Type B pancreatic cell (in vitro differentiated cells): ENCODE results near the gene ACOT6. TPM values are rescaled to one million over a fixed set of nuclear protein-coding genes. Genes with fewer than 3 reads are reported as not detected.
"Not testable (repeated sequence)": the region's sequence is repeated elsewhere in the genome, so short reads cannot be mapped to it uniquely, and the experiment has no call there.

Source experiments
- DNase-seq: peaks from one replicate; pipeline ENCODE4 v3.0.0; 2021; ENCODE audit warnings: mixed read lengths; ENCODE audit not compliant: unreplicated experiment; ENCODE audit errors: extremely low spot score
- H3K27ac Mint-ChIP-seq: 2 replicates; pipeline ENCODE4 v1.8.0; 2021; ENCODE audit warnings: mild to moderate bottlenecking, mixed read lengths
- H3K27me3 Mint-ChIP-seq: 2 replicates; pipeline ENCODE4 v1.8.0; 2021; ENCODE audit warnings: mixed read lengths
- H3K36me3 Mint-ChIP-seq: 2 replicates; pipeline ENCODE4 v1.8.0; 2021; ENCODE audit warnings: mixed read lengths
- H3K4me1 Mint-ChIP-seq: one replicate; pipeline ENCODE4 v1.8.0; 2021; ENCODE audit warnings: mixed read lengths; ENCODE audit not compliant: unreplicated experiment
- H3K4me3 Mint-ChIP-seq: 2 replicates; pipeline ENCODE4 v1.8.0; 2021; ENCODE audit warnings: mild to moderate bottlenecking, mixed read lengths
- H3K9me3 Mint-ChIP-seq: 2 replicates; pipeline ENCODE4 v1.8.0; 2021; ENCODE audit warnings: mixed read lengths
- CTCF ChIP-seq: fragments of 200-600 bp; sonication (generic); conservative IDR thresholded peaks from 2 replicates; pipeline ENCODE4 v1.5.0; 2021; ENCODE audit warnings: antibody characterized with exemption, mild to moderate bottlenecking
- total RNA-seq: library from RNA; stranded (reverse); gene quantifications from 2 replicates; pipeline ENCODE4 v1.2.1, GENCODE V29; 2021; ENCODE audit warnings: low replicate concordance

The ACOT6 gene
- total RNA-seq, 1 donor from 2014 or later: not detected

- Mint-ChIP-seq H3K27me3 (peaks cover 10% of the 10 kb centered on the region), H3K27ac (peak overlapping the region; percentile 92), H3K9me3 (no peaks in the 10 kb centered on the region), H3K36me3 (no peaks in the 10 kb centered on the region), H3K4me1 (peaks cover 14% of the 10 kb centered on the region), H3K4me3 (peak overlapping the region; percentile 50)
- DNase-seq: no peak
- TF ChIP-seq CTCF: no peak
Observed at GRCh38 chr14:73630009-73630780, 17.9 kb downstream of the ACOT6 start.

- H3K4me3 Mint-ChIP-seq: peak overlapping the region; percentile 70
- no peak for DNase-seq
Observed at GRCh38 chr14:73633116-73634010, 21.0 kb downstream of the ACOT6 start.

GRCh38 chr14:73634011-73634833 lies 21.9 kb downstream of the ACOT6 start:
- TF ChIP-seq CTCF: no peak
- H3K36me3 Mint-ChIP-seq: no peaks in the 10 kb centered on the region
- H3K4me3 Mint-ChIP-seq: peak overlapping the region; percentile 70
- peaks cover 12% of the 10 kb centered on the region for H3K4me1 Mint-ChIP-seq
- peaks cover 22% of the 10 kb centered on the region for H3K27me3 Mint-ChIP-seq
- DNase-seq: peak; percentile 70
- no peak overlapping the region for H3K27ac Mint-ChIP-seq
- no peaks in the 10 kb centered on the region for H3K9me3 Mint-ChIP-seq

More at GRCh38 chr14:73633116-73634010, 21.0 kb downstream of the ACOT6 start:
- peaks cover 14% of the 10 kb centered on the region for H3K4me1 Mint-ChIP-seq
- TF ChIP-seq CTCF: peak; percentile 96
- H3K27ac Mint-ChIP-seq: peak overlapping the region; percentile 72
- H3K9me3 Mint-ChIP-seq: no peaks in the 10 kb centered on the region
- H3K27me3 Mint-ChIP-seq: peaks cover 20% of the 10 kb centered on the region
- no peaks in the 10 kb centered on the region for H3K36me3 Mint-ChIP-seq

GRCh38 chr14:73636355-73636754 lies 24.0 kb downstream of the ACOT6 start:
- not testable (repeated sequence) for H3K36me3 Mint-ChIP-seq, DNase-seq, H3K4me1 Mint-ChIP-seq, H3K9me3 Mint-ChIP-seq, H3K4me3 Mint-ChIP-seq, H3K27ac Mint-ChIP-seq
- H3K27me3 Mint-ChIP-seq: peaks cover 23% of the 10 kb centered on the region

GRCh38 chr14:73637830-73638229 lies 25.5 kb downstream of the ACOT6 start:
- no peak for TF ChIP-seq CTCF

More at GRCh38 chr14:73637830-73638229, 25.5 kb downstream of the ACOT6 start:
- Mint-ChIP-seq H3K4me1 (peaks cover 5% of the 10 kb centered on the region), H3K27me3 (peaks cover 23% of the 10 kb centered on the region), H3K36me3 (no peaks in the 10 kb centered on the region), H3K27ac (no peak overlapping the region), H3K4me3 (no peak overlapping the region), H3K9me3 (no peaks in the 10 kb centered on the region)
- DNase-seq: no peak
